H9 (cell line): ENCODE results near the gene KATNA1. TPM values are rescaled to one million over a fixed set of nuclear protein-coding genes. Genes with fewer than 3 reads are reported as not detected.
A peak's percentile ranks its signal among the peaks of the same experiment; 100 is the strongest.

Experiments
- DNase-seq: peaks from one replicate; pipeline ENCODE4 v3.0.0-alpha.2; 2017
- H2AFZ ChIP-seq: one replicate; pipeline ENCODE4 v1.6.1; 2013; ENCODE audit warnings: mild to moderate bottlenecking, low read length, control low read depth, moderate library complexity
- H2AK5ac ChIP-seq: 2 replicates; pipeline ENCODE4 v1.6.1; 2013; ENCODE audit warnings: low read length, control low read depth, mixed read lengths; ENCODE audit not compliant: insufficient read length
- H2BK120ac ChIP-seq: one replicate; pipeline ENCODE4 v1.6.1; 2013; ENCODE audit warnings: low read depth, mild to moderate bottlenecking, low read length, control low read depth, inconsistent platforms; ENCODE audit not compliant: poor library complexity, severe bottlenecking
- H2BK12ac ChIP-seq: 2 replicates; pipeline ENCODE4 v1.6.1; 2013; ENCODE audit warnings: low read length, control low read depth, mixed read lengths, low read depth; ENCODE audit not compliant: insufficient read length
- H2BK15ac ChIP-seq: 2 replicates; pipeline ENCODE4 v1.6.1; 2013; ENCODE audit warnings: low read depth, low read length, control low read depth
- H2BK20ac ChIP-seq: one replicate; pipeline ENCODE4 v1.6.1; 2013; ENCODE audit warnings: low read depth, mild to moderate bottlenecking, low read length, control low read depth, inconsistent platforms; ENCODE audit not compliant: poor library complexity, severe bottlenecking
- H2BK5ac ChIP-seq: 2 replicates; pipeline ENCODE4 v1.6.1; 2013; ENCODE audit warnings: low read length, control low read depth, mixed read lengths; ENCODE audit not compliant: insufficient read length
- H3K14ac ChIP-seq: 2 replicates; pipeline ENCODE4 v1.6.1; 2013; ENCODE audit warnings: low read length, control low read depth; ENCODE audit not compliant: insufficient read depth
- H3K18ac ChIP-seq: 2 replicates; pipeline ENCODE4 v1.6.1; 2013; ENCODE audit warnings: low read depth, mild to moderate bottlenecking, mixed read lengths, low read length, control low read depth; ENCODE audit not compliant: insufficient read length
- H3K23ac ChIP-seq: 2 replicates; pipeline ENCODE4 v1.6.1; 2013; ENCODE audit warnings: low read length, control low read depth, mixed read lengths, low read depth; ENCODE audit not compliant: insufficient read length
- H3K23me2 ChIP-seq: 2 replicates; pipeline ENCODE4 v1.6.1; 2013; ENCODE audit warnings: low read depth, mild to moderate bottlenecking, mixed read lengths, low read length, control low read depth; ENCODE audit not compliant: insufficient read length, poor library complexity, severe bottlenecking
- H3K27ac ChIP-seq: 2 replicates; pipeline ENCODE4 v1.5.1; 2013; ENCODE audit warnings: low read length, control low read depth, mixed read lengths, low read depth; ENCODE audit not compliant: insufficient read length
- H3K27me3 ChIP-seq: 2 replicates; pipeline ENCODE4 v1.6.1; 2013; ENCODE audit warnings: low read length, control low read depth, inconsistent platforms; ENCODE audit not compliant: insufficient read depth
- H3K4ac ChIP-seq: 2 replicates; pipeline ENCODE4 v1.6.1; 2013; ENCODE audit warnings: low read depth, mild to moderate bottlenecking, control low read depth, inconsistent platforms, low read length, moderate library complexity
- H3K4me1 ChIP-seq: 2 replicates; pipeline ENCODE4 v1.6.1; 2013; ENCODE audit warnings: low read length, control low read depth, inconsistent platforms; ENCODE audit not compliant: insufficient read depth
- H3K4me2 ChIP-seq: 2 replicates; pipeline ENCODE4 v1.6.1; 2013; ENCODE audit warnings: low read length, control low read depth, mixed read lengths; ENCODE audit not compliant: insufficient read length, insufficient read depth
- H3K56ac ChIP-seq: 2 replicates; pipeline ENCODE4 v1.6.1; 2013; ENCODE audit warnings: low read depth, mild to moderate bottlenecking, mixed read lengths, low read length, control low read depth; ENCODE audit not compliant: insufficient read length
- H3K79me1 ChIP-seq: 2 replicates; pipeline ENCODE4 v1.6.1; 2013; ENCODE audit warnings: low read depth, mild to moderate bottlenecking, moderate library complexity, low read length, control low read depth, inconsistent platforms; ENCODE audit not compliant: insufficient read depth, poor library complexity, severe bottlenecking
- H3K79me2 ChIP-seq: 2 replicates; pipeline ENCODE4 v1.6.1; 2013; ENCODE audit warnings: low read length, control low read depth, inconsistent platforms; ENCODE audit not compliant: insufficient read depth
- H3K9ac ChIP-seq: 2 replicates; pipeline ENCODE4 v1.6.1; 2013; ENCODE audit warnings: low read length, control low read depth, mixed read lengths; ENCODE audit not compliant: insufficient read length; ENCODE audit errors: extremely low read depth
- H3K9me3 ChIP-seq: one replicate; pipeline ENCODE4 v1.6.1; 2013; ENCODE audit warnings: low read depth, low read length, inconsistent platforms; ENCODE audit not compliant: control insufficient read depth
- H3T11ph ChIP-seq: one replicate; pipeline ENCODE4 v1.6.1; 2013; ENCODE audit warnings: mild to moderate bottlenecking, low read length, control low read depth, inconsistent platforms
- H4K20me1 ChIP-seq: one replicate; pipeline ENCODE4 v1.6.1; 2013; ENCODE audit not compliant: control insufficient read depth, insufficient read length, insufficient read depth
- H4K5ac ChIP-seq: 2 replicates; pipeline ENCODE4 v1.6.1; 2013; ENCODE audit warnings: low read depth, mild to moderate bottlenecking, mixed read lengths, low read length, control low read depth; ENCODE audit not compliant: insufficient read length
- H4K8ac ChIP-seq: replicated peaks from 2 replicates; pipeline ENCODE4 v1.6.1; 2013; ENCODE audit warnings: low read length, control low read depth, mixed read lengths, low read depth; ENCODE audit not compliant: insufficient read length
- H4K91ac ChIP-seq: 2 replicates; pipeline ENCODE4 v1.6.1; 2013; ENCODE audit warnings: low read depth, mild to moderate bottlenecking, moderate library complexity, mixed read lengths, low read length, control low read depth; ENCODE audit not compliant: insufficient read length
- H3K27ac Mint-ChIP-seq, 3 experiments: 2 replicates in 2 of 3; 3 replicates in 1 of 3; pipeline ENCODE4 v1.8.0; 2020 to 2021; ENCODE audit warnings: mixed read lengths in 3 of 3, mild to moderate bottlenecking in 1 of 3, moderate library complexity in 1 of 3
- H3K27me3 Mint-ChIP-seq: 2 replicates; pipeline ENCODE4 v1.8.0; 2021; ENCODE audit warnings: low read depth, mild to moderate bottlenecking, moderate library complexity, mixed read lengths
- H3K36me3 Mint-ChIP-seq, 3 experiments: 2 replicates in 2 of 3; 3 replicates in 1 of 3; pipeline ENCODE4 v1.8.0; 2020 to 2021; ENCODE audit warnings: low read depth in 3 of 3, mixed read lengths in 3 of 3; ENCODE audit not compliant: insufficient read depth in 1 of 3
- H3K4me1 Mint-ChIP-seq, 2 experiments: 2 replicates each; pipeline ENCODE4 v1.8.0; 2020; ENCODE audit warnings: mixed read lengths in 2 of 2
- H3K4me3 Mint-ChIP-seq, 2 experiments: 2 replicates in 1 of 2; 3 replicates in 1 of 2; pipeline ENCODE4 v1.8.0; 2020 to 2021; ENCODE audit warnings: mild to moderate bottlenecking in 2 of 2, mixed read lengths in 2 of 2, moderate library complexity in 1 of 2
- H3K9me3 Mint-ChIP-seq, 2 experiments: 2 replicates in 1 of 2; 3 replicates in 1 of 2; pipeline ENCODE4 v1.8.0; 2020; ENCODE audit warnings: mild to moderate bottlenecking in 2 of 2, mixed read lengths in 2 of 2, moderate library complexity in 1 of 2
- WGBS: extraction: QIAGEN DNeasy Blood & Tissue Kit; methylation state at CpG from one replicate; pipeline ENCODE4 v1.1.7; 2013; ENCODE audit warnings: missing lambda C conversion rate, low lambda C conversion rate, mixed read lengths; ENCODE audit not compliant: insufficient read length; ENCODE audit errors: extremely low coverage; 5-methylcytosine and 5-hydroxymethylcytosine counted together
- total RNA-seq: library from RNA; stranded (reverse); gene quantifications from 2 replicates; pipeline ENCODE4 v1.2.1, GENCODE V29; 2021
- TF ChIP-seq, protein P1 (sequence below): fragments of 200-600 bp; sonication (generic); conservative IDR thresholded peaks from 3 replicates; pipeline ENCODE4 v1.8.0; 2021; ENCODE audit warnings: antibody characterized with exemption, mild to moderate bottlenecking

The KATNA1 gene
- total RNA-seq, 1 experiment from 2014 or later: 18.3 TPM

DNA sequence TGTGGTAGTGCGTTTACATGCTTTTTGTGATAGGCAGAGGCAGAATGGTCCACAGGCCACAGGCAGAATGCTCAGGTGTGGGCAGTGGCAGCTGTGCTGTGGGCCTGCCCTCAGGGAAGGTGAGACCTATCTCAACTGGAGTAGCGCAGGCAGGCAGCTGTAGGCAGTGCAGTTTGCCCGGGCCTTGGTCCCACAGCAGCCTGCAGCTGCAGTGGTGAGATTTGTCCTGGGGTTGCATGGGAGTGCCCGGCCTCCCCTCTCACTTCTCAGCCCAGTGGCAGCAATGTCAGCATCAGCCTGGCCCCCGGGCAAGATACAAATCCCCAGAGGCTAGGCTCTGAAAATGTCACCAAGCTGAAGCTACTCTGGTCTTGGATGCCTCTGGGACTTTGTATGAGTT lies 96.6 kb downstream of the KATNA1 start:
- no peak overlapping the region for H4K91ac ChIP-seq
- H2BK20ac ChIP-seq: no peak overlapping the region
- no peak overlapping the region for H2AK5ac ChIP-seq
- H3K27ac ChIP-seq: no peak overlapping the region
- no peaks in the 10 kb centered on the region; a peak in 1 of 4 replicates for H3K4me1 Mint-ChIP-seq
- H3K14ac ChIP-seq: no peak overlapping the region
- H3K9ac ChIP-seq: no peak overlapping the region
- H2BK12ac ChIP-seq: no peak overlapping the region
- no peak overlapping the region for H3K4me2 ChIP-seq
- DNase-seq: no peak
- no peak overlapping the region for H3K4ac ChIP-seq
- no peaks in the 10 kb centered on the region for H3K36me3 Mint-ChIP-seq
- peak overlapping the region in 1 of 3 experiments; percentile 80; a peak in 1 of 7 replicates for H3K27ac Mint-ChIP-seq
- no peaks in the 10 kb centered on the region for H3K23me2 ChIP-seq
- H3K79me2 ChIP-seq: no peaks in the 10 kb centered on the region
- no peak overlapping the region for H3T11ph ChIP-seq
- peaks cover 30% of the 10 kb centered on the region for H3K27me3 Mint-ChIP-seq
- H2AFZ ChIP-seq: no peak overlapping the region
- H3K79me1 ChIP-seq: no peaks in the 10 kb centered on the region
- H3K9me3 Mint-ChIP-seq: no peaks in the 10 kb centered on the region
- H3K56ac ChIP-seq: no peak overlapping the region
- no peaks in the 10 kb centered on the region for H4K20me1 ChIP-seq
- no peak overlapping the region for H3K4me3 Mint-ChIP-seq
- H3K9me3 ChIP-seq: no peaks in the 10 kb centered on the region
- H3K4me1 ChIP-seq: no peaks in the 10 kb centered on the region
- H4K5ac ChIP-seq: no peak overlapping the region
- no peaks in the 10 kb centered on the region for H3K27me3 ChIP-seq
- no CpG with 5 or more reads among the region's 5 CpGs for WGBS
- H2BK120ac ChIP-seq: no peak overlapping the region
- H3K18ac ChIP-seq: no peak overlapping the region
- H2BK15ac ChIP-seq: no peak overlapping the region
- TF ChIP-seq, protein P1, sequence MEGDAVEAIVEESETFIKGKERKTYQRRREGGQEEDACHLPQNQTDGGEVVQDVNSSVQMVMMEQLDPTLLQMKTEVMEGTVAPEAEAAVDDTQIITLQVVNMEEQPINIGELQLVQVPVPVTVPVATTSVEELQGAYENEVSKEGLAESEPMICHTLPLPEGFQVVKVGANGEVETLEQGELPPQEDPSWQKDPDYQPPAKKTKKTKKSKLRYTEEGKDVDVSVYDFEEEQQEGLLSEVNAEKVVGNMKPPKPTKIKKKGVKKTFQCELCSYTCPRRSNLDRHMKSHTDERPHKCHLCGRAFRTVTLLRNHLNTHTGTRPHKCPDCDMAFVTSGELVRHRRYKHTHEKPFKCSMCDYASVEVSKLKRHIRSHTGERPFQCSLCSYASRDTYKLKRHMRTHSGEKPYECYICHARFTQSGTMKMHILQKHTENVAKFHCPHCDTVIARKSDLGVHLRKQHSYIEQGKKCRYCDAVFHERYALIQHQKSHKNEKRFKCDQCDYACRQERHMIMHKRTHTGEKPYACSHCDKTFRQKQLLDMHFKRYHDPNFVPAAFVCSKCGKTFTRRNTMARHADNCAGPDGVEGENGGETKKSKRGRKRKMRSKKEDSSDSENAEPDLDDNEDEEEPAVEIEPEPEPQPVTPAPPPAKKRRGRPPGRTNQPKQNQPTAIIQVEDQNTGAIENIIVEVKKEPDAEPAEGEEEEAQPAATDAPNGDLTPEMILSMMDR: no peak
- no peak overlapping the region for H2BK5ac ChIP-seq
- H4K8ac ChIP-seq: no peak overlapping the region
- no peak overlapping the region for H3K23ac ChIP-seq
